ENCODE results near the gene SHOC2. TPM values are rescaled to one million over a fixed set of nuclear protein-coding genes. Genes with fewer than 3 reads are reported as not detected.
A peak's percentile ranks its signal among the peaks of the same experiment; 100 is the strongest.

Gene SHOC2
- total RNA-seq, result 40.4 to 43.2 TPM (median 41.0 TPM) in 3 replicates

GRCh38 chr10:110919349-110919931 is at the start of gene SHOC2:
Gene SHOC2, plus strand, starts transcription at chr10:110919604. Its CDS starts 44,755 bp downstream, at chr10:110964359.
- peaks cover 42% of the 10 kb centered on the region for H3K4me1 Mint-ChIP-seq
- no peaks in the 10 kb centered on the region for H3K9me3 Mint-ChIP-seq
- peak within 1 kb of the TSS; percentile 99 for H3K4me3 Mint-ChIP-seq
- TF ChIP-seq CTCF (IDR thresholded peaks at IDR 0.05; ENCODE audit: unreplicated experiment), result no peak
- H3K36me3 Mint-ChIP-seq, result no peaks in the 10 kb centered on the region
- DNase-seq (ENCODE audit: low spot score in 2 of 2, unreplicated experiment in 2 of 2), result peak; percentile 82 to 97
- H3K27me3 Mint-ChIP-seq (ENCODE audit: low read depth), result no peaks in the 10 kb centered on the region
- H3K27ac Mint-ChIP-seq, result peak within 1 kb of the TSS; percentile 100

GRCh38 chr10:110870823-110871297 is 48.5 kb upstream of the SHOC2 start:
- no peak for TF ChIP-seq CTCF (IDR thresholded peaks at IDR 0.05; ENCODE audit: unreplicated experiment)

GRCh38 chr10:110871298-110872084 is 47.9 kb upstream of the SHOC2 start, which contains the start of gene PDCD4:
Gene PDCD4, plus strand, starts transcription at chr10:110871928. Its CDS starts 4,100 bp downstream, at chr10:110876028.
- no peak for TF ChIP-seq CTCF (IDR thresholded peaks at IDR 0.05; ENCODE audit: unreplicated experiment)
- no peaks in the 10 kb centered on the region for H3K27me3 Mint-ChIP-seq (ENCODE audit: low read depth)
- no peaks in the 10 kb centered on the region for H3K36me3 Mint-ChIP-seq
- H3K27ac Mint-ChIP-seq, result peak within 1 kb of the TSS; percentile 98
- peaks cover 36% of the 10 kb centered on the region for H3K4me1 Mint-ChIP-seq
- DNase-seq (ENCODE audit: low spot score in 2 of 2, unreplicated experiment in 2 of 2), result peak; percentile 99 to 100
- no peaks in the 10 kb centered on the region for H3K9me3 Mint-ChIP-seq
- H3K4me3 Mint-ChIP-seq, result peak within 1 kb of the TSS; percentile 96

More at GRCh38 chr10:110870823-110871297, 48.5 kb upstream of the SHOC2 start:
- peak overlapping the region; percentile 96 for H3K4me3 Mint-ChIP-seq
- no peaks in the 10 kb centered on the region for H3K36me3 Mint-ChIP-seq
- no peaks in the 10 kb centered on the region for H3K9me3 Mint-ChIP-seq
- no peak for DNase-seq (ENCODE audit: low spot score in 2 of 2, unreplicated experiment in 2 of 2)
- peak overlapping the region; percentile 98 for H3K27ac Mint-ChIP-seq
- H3K4me1 Mint-ChIP-seq, result peaks cover 43% of the 10 kb centered on the region
- H3K27me3 Mint-ChIP-seq (ENCODE audit: low read depth), result no peaks in the 10 kb centered on the region

- TF ChIP-seq CTCF (IDR thresholded peaks at IDR 0.05; ENCODE audit: unreplicated experiment), result no peak
- Mint-ChIP-seq H3K4me1 (peaks cover 32% of the 10 kb centered on the region), H3K9me3 (no peaks in the 10 kb centered on the region), H3K27me3 (ENCODE audit: low read depth) (no peaks in the 10 kb centered on the region), H3K27ac (peak overlapping the region; percentile 90), H3K36me3 (peaks cover 1% of the 10 kb centered on the region), H3K4me3 (peak overlapping the region; percentile 96)
- peak; percentile 61 to 84 for DNase-seq (ENCODE audit: low spot score in 2 of 2, unreplicated experiment in 2 of 2)
Observed at GRCh38 chr10:110872145-110872983, 47.0 kb upstream of the SHOC2 start.
